GM13976 (cell line): ENCODE measurements around the gene ZCCHC7.

Experiments used
- DNase-seq: peaks from one replicate; pipeline ENCODE4 v3.0.0; 2012; ENCODE audit warnings: low spot score
- CTCF ChIP-seq: IDR thresholded peaks from 2 replicates; pipeline ENCODE4 v1.5.1; 2012; ENCODE audit warnings: borderline replicate concordance, mild to moderate bottlenecking; ENCODE audit not compliant: insufficient read depth; ENCODE audit errors: extremely low read depth, missing control alignments, control extremely low read depth
- in situ Hi-C: fragments of 300-500 bp; cut with MboI; formaldehyde crosslinking; loops from one replicate; pipeline ENCODE4 v1.12.0; 2022; ENCODE audit warnings: low sequenced_read_pairs, mixed read lengths, inconsistent platforms; ENCODE audit not compliant: unreplicated experiment

Gene ZCCHC7

GRCh38 chr9:37243588-37244345 is 123.4 kb downstream of the ZCCHC7 start:
- no peak for DNase-seq
- no peak for TF ChIP-seq CTCF
- in situ Hi-C loops = no loop called here

DNA sequence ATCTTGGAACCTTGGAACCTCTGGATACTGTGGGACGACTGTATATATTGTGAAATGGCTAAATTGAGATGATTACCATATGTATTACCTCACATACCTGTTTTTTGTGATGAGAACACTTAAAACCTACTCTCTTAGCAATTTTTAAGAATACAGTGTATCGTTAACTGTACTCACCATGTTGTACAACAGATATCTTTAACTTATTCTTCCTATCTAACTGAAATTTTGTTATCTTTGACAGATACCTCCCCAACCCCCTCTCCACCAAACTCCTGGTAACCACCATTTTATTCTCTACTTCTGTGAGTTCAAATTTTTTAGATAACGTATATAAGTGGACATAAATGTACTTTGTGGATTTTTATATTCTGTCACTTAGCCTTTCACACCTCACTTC is 126.5 kb downstream of the ZCCHC7 start:
- in situ Hi-C loops = no loop called here
- TF ChIP-seq CTCF = no peak
- no peak for DNase-seq

DNA sequence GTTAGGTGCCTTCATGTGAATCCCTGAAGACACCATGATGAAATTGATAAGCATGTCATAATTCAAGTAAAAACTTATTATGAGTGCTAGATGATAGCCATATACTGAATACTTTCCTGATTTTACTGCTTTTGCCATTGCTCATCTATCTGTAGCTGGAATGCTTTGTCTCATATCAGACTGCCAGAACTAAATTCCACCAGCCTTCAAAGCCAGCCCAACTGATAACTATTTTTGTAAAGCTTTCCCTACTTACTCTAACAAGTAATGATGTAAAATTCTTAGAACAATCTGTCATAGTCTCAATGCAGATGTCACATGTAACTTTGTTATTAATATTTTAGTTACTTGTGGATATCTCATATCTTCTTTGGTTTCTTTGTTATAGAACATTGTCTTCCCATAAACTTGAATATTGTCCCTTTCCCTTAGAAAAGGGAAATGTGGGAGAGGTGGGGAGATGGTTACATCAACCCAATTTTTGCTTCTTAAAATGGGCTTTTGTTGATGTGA is 128.3 kb downstream of the ZCCHC7 start:
- DNase-seq = no peak
- TF ChIP-seq CTCF = no peak
- in situ Hi-C loops = no loop called here

- TF ChIP-seq CTCF = no peak
- no peak for DNase-seq
- in situ Hi-C loops = no loop called here
Observed at GRCh38 chr9:37251452-37251851, 131.1 kb downstream of the ZCCHC7 start.

GRCh38 chr9:37253377-37253937 is 133.1 kb downstream of the ZCCHC7 start:
- in situ Hi-C loops = no loop called here
- no peak for TF ChIP-seq CTCF
- no peak for DNase-seq

GRCh38 chr9:37255187-37255586 is 134.8 kb downstream of the ZCCHC7 start:
- TF ChIP-seq CTCF = no peak
- in situ Hi-C loops = no loop called here
- DNase-seq = no peak
